Mesenchymal stem cell (in vitro differentiated cells and primary cell): ENCODE data around the gene ZNF692.
"Not testable (repeated sequence)": the region's sequence is repeated elsewhere in the genome, so short reads cannot be mapped to it uniquely, and the experiment has no call there.

ENCODE experiments used
- DNase-seq: peaks from one replicate; pipeline ENCODE4 v3.0.0-alpha.2; 2013
- H2AFZ ChIP-seq: one replicate; pipeline ENCODE4 v1.6.1; 2013; ENCODE audit warnings: low read depth, mild to moderate bottlenecking, control low read depth, inconsistent platforms, low read length, moderate library complexity
- H2AK5ac ChIP-seq: 2 replicates; pipeline ENCODE4 v1.6.1; 2013; ENCODE audit warnings: low read length, moderate library complexity, mild to moderate bottlenecking, inconsistent platforms; ENCODE audit not compliant: severe bottlenecking
- H2BK120ac ChIP-seq: one replicate; pipeline ENCODE4 v1.6.1; 2013; ENCODE audit warnings: low read depth, mild to moderate bottlenecking, inconsistent platforms, low read length, moderate library complexity
- H2BK12ac ChIP-seq, 2 experiments: one replicate each; pipeline ENCODE4 v1.6.1; 2013; ENCODE audit warnings: inconsistent platforms in 2 of 2, low read length in 2 of 2, mild to moderate bottlenecking in 2 of 2, moderate library complexity in 2 of 2, control low read depth in 1 of 2
- H2BK15ac ChIP-seq: one replicate; pipeline ENCODE4 v1.6.1; 2013; ENCODE audit warnings: mild to moderate bottlenecking, low read depth, inconsistent platforms; ENCODE audit not compliant: poor library complexity, severe bottlenecking
- H2BK5ac ChIP-seq: 2 replicates; pipeline ENCODE4 v1.6.1; 2013; ENCODE audit warnings: low read depth, mild to moderate bottlenecking, low read length, control low read depth, inconsistent platforms; ENCODE audit not compliant: poor library complexity, severe bottlenecking
- H3K14ac ChIP-seq, 2 experiments: one replicate each; pipeline ENCODE4 v1.6.1; 2013; ENCODE audit warnings: inconsistent platforms in 2 of 2, low read length in 2 of 2, control low read depth in 1 of 2, mild to moderate bottlenecking in 1 of 2, moderate library complexity in 1 of 2
- H3K18ac ChIP-seq, 2 experiments: one replicate each; pipeline ENCODE4 v1.6.1; 2013; ENCODE audit warnings: inconsistent platforms in 2 of 2, low read length in 2 of 2, control low read depth in 1 of 2, low read depth in 1 of 2, mild to moderate bottlenecking in 1 of 2
- H3K23ac ChIP-seq, 2 experiments: one replicate each; pipeline ENCODE4 v1.6.1; 2013; ENCODE audit warnings: inconsistent platforms in 2 of 2, low read length in 2 of 2, mild to moderate bottlenecking in 2 of 2, moderate library complexity in 2 of 2, control low read depth in 1 of 2
- H3K27ac ChIP-seq: 2 replicates; pipeline ENCODE4 v1.5.1; 2013; ENCODE audit warnings: mild to moderate bottlenecking, moderate library complexity, low read length, control low read depth, inconsistent platforms; ENCODE audit not compliant: poor library complexity, severe bottlenecking
- H3K27me3 ChIP-seq, 2 experiments: 2 replicates each; pipeline versions ENCODE4 v1.6.1 to v1.7.0; 2013; ENCODE audit warnings: low read length in 2 of 2, mild to moderate bottlenecking in 2 of 2, moderate library complexity in 2 of 2, control low read depth in 1 of 2, inconsistent platforms in 1 of 2; ENCODE audit not compliant: control insufficient read depth in 1 of 2, insufficient read depth in 1 of 2
- H3K36me3 ChIP-seq, 2 experiments: 2 replicates each; pipeline versions ENCODE4 v1.6.1 to v1.7.0; 2013; ENCODE audit warnings: low read length in 2 of 2, control low read depth in 1 of 2, inconsistent platforms in 1 of 2, low read depth in 1 of 2, mild to moderate bottlenecking in 1 of 2; ENCODE audit not compliant: insufficient read depth in 2 of 2, control insufficient read depth in 1 of 2
- H3K4ac ChIP-seq, 2 experiments: one replicate each; pipeline ENCODE4 v1.6.1; 2013; ENCODE audit warnings: inconsistent platforms in 2 of 2, low read length in 2 of 2, mild to moderate bottlenecking in 2 of 2, moderate library complexity in 2 of 2, control low read depth in 1 of 2, low read depth in 1 of 2
- H3K4me1 ChIP-seq: 2 replicates; pipeline ENCODE4 v1.6.1; 2013; ENCODE audit warnings: low read depth, low read length, control low read depth; ENCODE audit not compliant: control insufficient read depth, insufficient read depth
- H3K4me2 ChIP-seq: 2 replicates; pipeline ENCODE4 v1.6.1; 2013; ENCODE audit warnings: low read length, mild to moderate bottlenecking, inconsistent platforms; ENCODE audit not compliant: poor library complexity, severe bottlenecking
- H3K4me3 ChIP-seq, 2 experiments: 2 replicates each; pipeline versions ENCODE4 v1.5.1 to v1.7.0; 2013; ENCODE audit warnings: low read length in 2 of 2, mild to moderate bottlenecking in 2 of 2, control low read depth in 1 of 2, low read depth in 1 of 2; ENCODE audit not compliant: insufficient read depth in 1 of 2
- H3K79me1 ChIP-seq: replicated peaks from 2 replicates; pipeline ENCODE4 v1.6.1; 2013; ENCODE audit warnings: mild to moderate bottlenecking, control low read depth, low read length, inconsistent platforms; ENCODE audit not compliant: poor library complexity, severe bottlenecking
- H3K9ac ChIP-seq: 2 replicates; pipeline ENCODE4 v1.7.0; 2013; ENCODE audit warnings: mild to moderate bottlenecking, low read length, moderate library complexity
- H3K9me3 ChIP-seq: 2 replicates; pipeline ENCODE4 v1.7.0; 2013; ENCODE audit warnings: mild to moderate bottlenecking, low read length; ENCODE audit not compliant: control insufficient read depth
- H4K8ac ChIP-seq: one replicate; pipeline ENCODE4 v1.6.1; 2013; ENCODE audit warnings: inconsistent platforms, mild to moderate bottlenecking, low read length, moderate library complexity
- H4K91ac ChIP-seq: one replicate; pipeline ENCODE4 v1.6.1; 2013; ENCODE audit warnings: mild to moderate bottlenecking, low read length, inconsistent platforms
- WGBS: methylation state at CpG from one replicate; pipeline ENCODE4 v1.1.7; 2013; ENCODE audit warnings: mixed read lengths; 5-methylcytosine and 5-hydroxymethylcytosine counted together

ZNF692 gene

DNA sequence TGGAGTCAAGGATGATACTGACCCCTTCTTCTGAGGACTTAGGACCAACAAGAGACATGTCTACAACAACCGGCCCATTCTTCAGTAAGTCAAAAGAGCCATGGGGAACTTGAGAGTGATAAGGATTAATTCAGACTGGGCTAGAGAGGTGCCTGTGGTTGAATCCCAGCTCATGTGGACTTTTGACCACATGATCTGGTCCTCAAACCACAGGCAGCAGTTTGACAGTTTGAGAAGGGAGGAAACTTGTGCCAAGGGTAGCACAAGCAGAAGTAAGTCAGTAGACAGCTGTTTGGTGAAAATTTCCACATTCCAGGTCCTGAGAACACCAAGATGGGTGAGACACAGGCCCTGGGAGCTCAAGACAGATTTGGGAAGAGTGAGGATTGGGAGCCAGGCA, 53.0 kb downstream of the ZNF692 start:
- H3K4me1 ChIP-seq, result peaks cover 3% of the 10 kb centered on the region
- H3K79me1 ChIP-seq, result no peaks in the 10 kb centered on the region
- no peak overlapping the region for H3K9ac ChIP-seq
- no peak overlapping the region for H3K27ac ChIP-seq
- no peak for DNase-seq
- WGBS, result 93% methylated on average over 1 of the region's 1 CpG
- H3K36me3 ChIP-seq, result peaks cover 3 to 6% of the 10 kb centered on the region in 2 experiments
- H3K4ac ChIP-seq, result no peak overlapping the region
- no peak overlapping the region for H4K91ac ChIP-seq
- no peak overlapping the region for H2AFZ ChIP-seq
- H2BK15ac ChIP-seq, result no peak overlapping the region
- no peak overlapping the region for H3K23ac ChIP-seq
- no peak overlapping the region for H3K4me2 ChIP-seq
- H3K27me3 ChIP-seq, result no peaks in the 10 kb centered on the region
- H3K18ac ChIP-seq, result no peak overlapping the region
- no peak overlapping the region for H2BK5ac ChIP-seq
- H3K14ac ChIP-seq, result no peak overlapping the region
- no peak overlapping the region for H2BK120ac ChIP-seq
- no peak overlapping the region for H4K8ac ChIP-seq
- no peak overlapping the region for H3K4me3 ChIP-seq
- H2AK5ac ChIP-seq, result no peak overlapping the region
- H3K9me3 ChIP-seq, result no peaks in the 10 kb centered on the region
- no peak overlapping the region for H2BK12ac ChIP-seq

DNA sequence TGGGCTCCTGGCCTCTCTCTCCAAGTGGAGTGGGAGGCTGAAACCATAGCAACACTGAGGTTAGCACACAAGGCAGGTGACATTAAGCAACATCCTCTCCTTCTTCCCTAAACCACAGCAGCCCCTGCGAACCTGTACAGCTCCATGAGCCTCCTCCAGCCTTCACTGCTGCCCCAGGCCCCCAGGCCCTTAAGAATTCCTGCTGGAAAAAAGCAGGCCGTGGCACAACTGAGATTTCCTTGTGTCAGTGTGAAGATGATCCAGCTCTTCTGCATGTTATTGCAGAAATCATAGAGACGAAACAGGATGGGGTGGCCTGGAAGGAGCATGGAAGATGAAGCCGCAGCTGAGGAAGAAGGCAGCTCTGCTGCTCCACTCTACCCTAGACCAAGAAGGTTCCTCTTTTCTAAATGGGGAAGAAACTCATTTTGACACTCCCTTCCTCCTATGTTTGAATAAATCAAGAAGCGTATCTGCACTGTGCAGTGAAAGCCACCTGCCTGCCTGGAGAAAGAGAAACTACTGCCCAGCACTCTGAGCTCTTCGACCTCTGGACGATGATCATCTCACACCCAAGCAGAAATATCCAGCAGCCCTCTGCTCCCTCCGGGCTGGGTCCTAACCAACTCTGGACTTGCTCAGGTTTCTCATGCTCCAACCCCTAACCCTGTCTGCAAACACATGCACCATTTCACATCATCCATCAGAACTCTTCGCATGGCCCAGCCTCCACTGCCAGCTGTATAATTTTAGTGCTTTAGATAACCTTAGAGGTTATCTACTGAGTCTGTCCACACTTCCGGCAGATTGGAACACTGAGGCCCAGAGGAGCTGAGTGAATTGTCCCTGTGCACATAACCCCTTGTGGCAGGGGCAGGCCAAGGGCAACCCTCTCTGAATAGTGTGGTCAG, 53.9 kb downstream of the ZNF692 start:
- Histone ChIP-seq H2AK5ac (no peak overlapping the region), H3K27me3 (no peaks in the 10 kb centered on the region), H2BK5ac (no peak overlapping the region), H2AFZ (no peak overlapping the region), H3K4me1 (peaks cover 3% of the 10 kb centered on the region), H3K14ac (no peak overlapping the region), H3K27ac (no peak overlapping the region), H2BK12ac (no peak overlapping the region), H4K8ac (no peak overlapping the region), H3K4ac (no peak overlapping the region), H2BK15ac (no peak overlapping the region), H4K91ac (no peak overlapping the region), H3K9me3 (no peaks in the 10 kb centered on the region), H3K18ac (no peak overlapping the region), H3K4me3 (no peak overlapping the region), H3K9ac (no peak overlapping the region), H3K36me3 (peaks cover 0 to 3% of the 10 kb centered on the region in 2 experiments), H2BK120ac (no peak overlapping the region), H3K23ac (no peak overlapping the region), H3K79me1 (no peaks in the 10 kb centered on the region), H3K4me2 (no peak overlapping the region)
- DNase-seq, result no peak
- WGBS, result 77% methylated on average over 9 of the region's 10 CpGs

DNA sequence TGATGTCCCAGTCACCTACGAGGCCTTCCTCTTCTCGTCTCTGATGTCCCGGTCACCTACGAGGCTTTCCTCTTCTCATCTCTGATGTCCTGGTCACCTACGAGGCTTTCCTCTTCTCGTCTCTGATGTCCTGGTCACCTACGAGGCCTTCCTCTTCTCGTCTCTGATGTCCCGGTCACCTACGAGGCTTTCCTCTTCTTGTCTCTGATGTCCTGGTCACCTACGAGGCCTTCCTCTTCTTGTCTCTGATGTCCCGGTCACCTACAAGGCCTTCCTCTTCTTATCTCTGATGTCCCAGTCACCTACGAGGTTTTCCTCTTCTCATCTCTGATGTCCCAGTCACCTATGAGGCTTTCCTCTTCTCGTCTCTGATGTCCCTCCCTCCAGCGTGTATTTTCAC, 55.4 kb downstream of the ZNF692 start:
- not testable (repeated sequence) for H2BK5ac ChIP-seq, H3K27me3 ChIP-seq, H3K9me3 ChIP-seq, DNase-seq, H3K9ac ChIP-seq, H3K18ac ChIP-seq, H3K14ac ChIP-seq, H3K4me2 ChIP-seq, H2BK12ac ChIP-seq, H2AK5ac ChIP-seq, H4K91ac ChIP-seq, H4K8ac ChIP-seq, H3K36me3 ChIP-seq, H3K79me1 ChIP-seq, H3K4me3 ChIP-seq, H3K27ac ChIP-seq, H3K4me1 ChIP-seq, H3K23ac ChIP-seq, H2BK15ac ChIP-seq, H2BK120ac ChIP-seq, H3K4ac ChIP-seq, H2AFZ ChIP-seq
- WGBS, result 88% methylated on average over 15 of the region's 15 CpGs

DNA sequence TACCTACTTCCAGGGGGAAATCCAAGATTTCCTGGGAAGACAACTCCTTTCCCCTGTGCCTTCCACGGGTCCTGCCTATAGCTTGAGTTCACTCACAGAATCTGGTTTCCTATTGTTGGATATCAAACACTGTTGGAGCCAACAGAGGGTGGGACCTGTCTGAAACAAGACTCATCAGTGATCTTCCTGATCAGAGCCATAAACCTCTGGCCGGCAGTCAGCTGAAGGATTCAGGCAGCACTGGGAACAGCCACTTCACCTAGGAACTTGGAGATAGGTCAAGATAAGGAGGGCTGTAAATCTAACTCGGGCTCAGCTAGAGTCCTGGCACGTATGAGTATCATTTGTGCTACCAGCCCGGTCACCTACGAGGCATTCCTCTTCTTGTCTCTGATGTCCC, 56.4 kb downstream of the ZNF692 start:
- DNase-seq, result no peak
- Histone ChIP-seq H3K4ac (no peak overlapping the region), H2BK15ac (no peak overlapping the region), H3K36me3 (no peaks in the 10 kb centered on the region), H2BK12ac (no peak overlapping the region), H3K79me1 (no peaks in the 10 kb centered on the region), H3K14ac (no peak overlapping the region), H3K9me3 (no peaks in the 10 kb centered on the region), H3K4me1 (peaks cover 3% of the 10 kb centered on the region), H3K18ac (no peak overlapping the region), H2BK120ac (no peak overlapping the region), H3K23ac (no peak overlapping the region), H3K4me2 (no peak overlapping the region), H4K8ac (no peak overlapping the region), H2AFZ (no peak overlapping the region), H3K27me3 (no peaks in the 10 kb centered on the region), H3K27ac (no peak overlapping the region), H2BK5ac (no peak overlapping the region), H3K9ac (no peak overlapping the region), H2AK5ac (no peak overlapping the region), H3K4me3 (no peak overlapping the region), H4K91ac (no peak overlapping the region)
- 69% methylated on average over 6 of the region's 6 CpGs for WGBS
